Measurements from ENCODE around the gene EPN1.

EPN1 gene

GRCh38 chr19:55650126-55650557, 24.9 kb upstream of the EPN1 start:
- H2AFZ ChIP-seq: no peak overlapping the region
- H3K4me2 ChIP-seq (ENCODE audit: low read length): no peak overlapping the region
- no peaks in the 10 kb centered on the region for H3K27me3 ChIP-seq (ENCODE audit: control insufficient read depth, insufficient read depth, low read length)
- H3K4me3 ChIP-seq (ENCODE audit: low read depth, low read length): no peak overlapping the region
- TF ChIP-seq CTCF (IDR thresholded peaks at IDR 0.05): no peak
- H3K9ac ChIP-seq: no peak overlapping the region
- no peaks in the 10 kb centered on the region for H3K36me3 ChIP-seq (ENCODE audit: control insufficient read depth, insufficient read depth, low read length)
- no peak overlapping the region for H3K27ac ChIP-seq
- H3K4me1 ChIP-seq: peaks cover 10% of the 10 kb centered on the region
- H3K9me3 ChIP-seq (ENCODE audit: control insufficient read depth, low read length): no peaks in the 10 kb centered on the region
- peaks cover 3% of the 10 kb centered on the region for H3K79me2 ChIP-seq

- Histone ChIP-seq H2AFZ (no peak overlapping the region), H3K4me2 (ENCODE audit: low read length) (no peak overlapping the region), H3K27ac (no peak overlapping the region), H3K79me2 (peaks cover 6% of the 10 kb centered on the region), H3K9ac (no peak overlapping the region), H3K36me3 (ENCODE audit: control insufficient read depth, insufficient read depth, low read length) (no peaks in the 10 kb centered on the region), H3K4me1 (peaks cover 10% of the 10 kb centered on the region), H3K27me3 (ENCODE audit: control insufficient read depth, insufficient read depth, low read length) (no peaks in the 10 kb centered on the region), H3K9me3 (ENCODE audit: control insufficient read depth, low read length) (no peaks in the 10 kb centered on the region), H3K4me3 (ENCODE audit: low read depth, low read length) (no peak overlapping the region)
- TF ChIP-seq CTCF (IDR thresholded peaks at IDR 0.05): no peak
These were observed 24.3 kb upstream of the EPN1 start for GRCh38 chr19:55650602-55651230.

- Histone ChIP-seq H3K36me3 (ENCODE audit: control insufficient read depth, insufficient read depth, low read length) (no peaks in the 10 kb centered on the region), H3K79me2 (peaks cover 11% of the 10 kb centered on the region), H2AFZ (no peak overlapping the region), H3K4me1 (peaks cover 13% of the 10 kb centered on the region), H3K4me3 (ENCODE audit: low read depth, low read length) (no peak overlapping the region), H3K4me2 (ENCODE audit: low read length) (no peak overlapping the region), H3K27ac (no peak overlapping the region), H3K9me3 (ENCODE audit: control insufficient read depth, low read length) (no peaks in the 10 kb centered on the region), H3K9ac (no peak overlapping the region), H3K27me3 (ENCODE audit: control insufficient read depth, insufficient read depth, low read length) (no peaks in the 10 kb centered on the region)
- no peak for TF ChIP-seq CTCF (IDR thresholded peaks at IDR 0.05)
These were observed 23.8 kb upstream of the EPN1 start for GRCh38 chr19:55651236-55651635.

GRCh38 chr19:55652311-55653128, 22.5 kb upstream of the EPN1 start:
- Histone ChIP-seq H3K79me2 (peaks cover 24% of the 10 kb centered on the region), H2AFZ (no peak overlapping the region), H3K27ac (no peak overlapping the region)

More at GRCh38 chr19:55652311-55653128, 22.5 kb upstream of the EPN1 start:
- Histone ChIP-seq H3K36me3 (ENCODE audit: control insufficient read depth, insufficient read depth, low read length) (no peaks in the 10 kb centered on the region), H3K9ac (no peak overlapping the region), H3K4me1 (peaks cover 20% of the 10 kb centered on the region), H3K4me3 (ENCODE audit: low read depth, low read length) (no peak overlapping the region), H3K9me3 (ENCODE audit: control insufficient read depth, low read length) (no peaks in the 10 kb centered on the region), H3K27me3 (ENCODE audit: control insufficient read depth, insufficient read depth, low read length) (no peaks in the 10 kb centered on the region), H3K4me2 (ENCODE audit: low read length) (no peak overlapping the region)
- no peak for TF ChIP-seq CTCF (IDR thresholded peaks at IDR 0.05)

All from parathyroid adenoma (tissue), 2 donors.